ENCODE measurements around the gene CEP95.

Gene CEP95

GRCh38 chr17:64515829-64516228 lies 9.1 kb downstream of the CEP95 start:
- DNase-seq (ENCODE audit: low read depth): no peak

- no peak for DNase-seq (ENCODE audit: low read depth)
Observed at GRCh38 chr17:64519601-64520000, 12.8 kb downstream of the CEP95 start.

GRCh38 chr17:64520359-64520758 lies 13.6 kb downstream of the CEP95 start:
- DNase-seq (ENCODE audit: low read depth): no peak

- DNase-seq (ENCODE audit: low read depth): no peak
Observed at GRCh38 chr17:64527914-64528313, 21.1 kb downstream of the CEP95 start.

GRCh38 chr17:64529221-64529620 lies 22.4 kb downstream of the CEP95 start:
- no peak for DNase-seq (ENCODE audit: low read depth)

- no peak for DNase-seq (ENCODE audit: low read depth)
Observed at GRCh38 chr17:64531955-64532371, 25.2 kb downstream of the CEP95 start.

GRCh38 chr17:64532409-64532808 lies 25.6 kb downstream of the CEP95 start:
- DNase-seq (ENCODE audit: low read depth): no peak

- no peak for DNase-seq (ENCODE audit: low read depth)
Observed at GRCh38 chr17:64533784-64534183, 27.0 kb downstream of the CEP95 start.

GRCh38 chr17:64534187-64534586 lies 27.4 kb downstream of the CEP95 start:
- DNase-seq (ENCODE audit: low read depth): peak; percentile 7

GRCh38 chr17:64535357-64535756 lies 28.6 kb downstream of the CEP95 start:
- DNase-seq (ENCODE audit: low read depth): no peak

- no peak for DNase-seq (ENCODE audit: low read depth)
Observed at GRCh38 chr17:64536913-64537312, 30.1 kb downstream of the CEP95 start.

GRCh38 chr17:64537488-64537887 lies 30.7 kb downstream of the CEP95 start:
- no peak for DNase-seq (ENCODE audit: low read depth)

- no peak for DNase-seq (ENCODE audit: low read depth)
Observed at GRCh38 chr17:64538508-64539130, 31.8 kb downstream of the CEP95 start.

- DNase-seq (ENCODE audit: low read depth): no peak
Observed at GRCh38 chr17:64540118-64540776, 33.5 kb downstream of the CEP95 start.

- no peak for DNase-seq (ENCODE audit: low read depth)
Observed at GRCh38 chr17:64544742-64545141, 38.0 kb downstream of the CEP95 start.

- no peak for DNase-seq (ENCODE audit: low read depth)
Observed at GRCh38 chr17:64546716-64547115, 39.9 kb downstream of the CEP95 start.

- no peak for DNase-seq (ENCODE audit: low read depth)
Observed at GRCh38 chr17:64547319-64547718, 40.5 kb downstream of the CEP95 start.

GRCh38 chr17:64551461-64551860 lies 44.7 kb downstream of the CEP95 start:
- DNase-seq (ENCODE audit: low read depth): no peak

- no peak for DNase-seq (ENCODE audit: low read depth)
Observed at GRCh38 chr17:64554028-64554637, 47.4 kb downstream of the CEP95 start.

GRCh38 chr17:64555281-64555680 lies 48.5 kb downstream of the CEP95 start:
- DNase-seq (ENCODE audit: low read depth): no peak

GRCh38 chr17:64564098-64564497 lies 57.3 kb downstream of the CEP95 start:
- DNase-seq (ENCODE audit: low read depth): no peak

GRCh38 chr17:64565563-64565962 lies 58.8 kb downstream of the CEP95 start:
- DNase-seq (ENCODE audit: low read depth): no peak

GRCh38 chr17:64571746-64572145 lies 65.0 kb downstream of the CEP95 start:
- no peak for DNase-seq (ENCODE audit: low read depth)

Data from amniotic epithelial cell (primary cell).